H1 (cell line): Measurements from ENCODE around the gene TBCD. TPM values are rescaled to one million over a fixed set of nuclear protein-coding genes. Genes with fewer than 3 reads are reported as not detected.

Source experiments
- POLR2AphosphoS5 ChIP-seq: IDR thresholded peaks from 2 replicates; pipeline ENCODE4 v1.6.1; 2011; ENCODE audit warnings: low read depth, low read length
- SP1 ChIP-seq: IDR thresholded peaks from 2 replicates; pipeline ENCODE4 v1.6.1; 2011; ENCODE audit warnings: low read depth, low read length
- SRF ChIP-seq: IDR thresholded peaks from 2 replicates; pipeline ENCODE4 v1.6.1; 2011; ENCODE audit warnings: mild to moderate bottlenecking, low read depth, low read length, moderate library complexity
- polyA plus RNA-seq, 7 experiments: library from polyadenylated mRNA; depleted of rRNA in 3 of 7; stranded (reverse) in 5 of 7; unstranded in 2 of 7; fragments of >200 nt in 5 of 7; fragments of 200-250 nt in 2 of 7; gene quantifications; 1 replicate in 5 of 7; 2 replicates in 1 of 7; 4 replicates in 1 of 7; pipeline versions ENCODE4 v1.2.1 to v1.2.3, GENCODE V29; 2011 to 2013; ENCODE audit warnings: missing spikeins in 2 of 7, mixed read lengths in 2 of 7
- total RNA-seq: library from RNA; stranded (reverse); fragmentation: NEBNext Ultra II Directional; extraction: Animal tissue kit (Norgen Biotek cat#: 25700); gene quantifications from 2 replicates; pipeline ENCODE4 v1.2.1, GENCODE V29; 2021

Gene TBCD
- total and polyA plus RNA-seq, 2 of the 8 experiments (the other 6 are each of a cell fraction or from before 2014, with no cell fraction given), result 118 to 162 TPM

GRCh38 chr17:82948957-82949356, 197.1 kb downstream of the TBCD start (continued):
- TF ChIP-seq POLR2AphosphoS5, result no peak
- TF ChIP-seq SP1, result no peak
- no peak for TF ChIP-seq SRF
- TF ChIP-seq, all 59 proteins: peak for 0
